IMR-90 (cell line): ENCODE data around the gene TUFM. TPM values are rescaled to one million over a fixed set of nuclear protein-coding genes. Genes with fewer than 3 reads are reported as not detected.

Experiments
- ATAC-seq: fragments of 200-7000 bp; cut with Tn5 transposase; 2 replicates; pipeline ENCODE4 v1.9.1; 2020; ENCODE audit warnings: low read depth, mild to moderate bottlenecking, moderate library complexity
- Bru-seq: library from RNA; stranded (reverse); fragments of 400-500 nt; gene quantifications from one replicate; lab custom pipeline; 2021; lab: Mats Ljungman, UMichigan
- BruChase-seq, 2 experiments: library from RNA; stranded (reverse); fragments of 400-500 nt; gene quantifications; one replicate each; lab custom pipeline; 2021; lab: Mats Ljungman, UMichigan
- BruUV-seq: library from RNA; stranded (reverse); fragments of 400-500 nt; replicated peaks from 2 replicates; lab custom pipeline; 2021; lab: Mats Ljungman, UMichigan
- CTCF ChIA-PET: fragments of 300-600 bp; formaldehyde crosslinking; extraction: SDS; loops from one replicate; lab custom pipeline; 2021; ENCODE audit warnings: antibody characterized with exemption; lab: Yijun Ruan, JAX
- POLR2A ChIA-PET: fragments of 300-600 bp; sonication (Branson Sonifier 250); formaldehyde crosslinking; loops from one replicate; lab custom pipeline; 2022; ENCODE audit warnings: antibody characterized with exemption; ENCODE audit not compliant: unreplicated experiment; lab: Charles Lee
- DNase-seq: peaks from one replicate; pipeline ENCODE4 v3.0.0; 2013
- H2AFZ ChIP-seq: replicated peaks from 2 replicates; pipeline ENCODE3; 2013; ENCODE audit warnings: low read length, mild to moderate bottlenecking; ENCODE audit not compliant: poor library complexity
- H2AK5ac ChIP-seq: 2 replicates; pipeline ENCODE4 v1.6.1; 2013; ENCODE audit warnings: low read depth, low read length, inconsistent platforms
- H2AK9ac ChIP-seq: replicated peaks from 2 replicates; pipeline ENCODE3; 2013; ENCODE audit warnings: mild to moderate bottlenecking, low read depth, low read length, moderate library complexity; ENCODE audit not compliant: poor library complexity
- H2BK120ac ChIP-seq: 2 replicates; pipeline ENCODE4 v1.6.1; 2013; ENCODE audit warnings: low read depth, low read length, inconsistent platforms
- H2BK15ac ChIP-seq: 3 replicates; pipeline ENCODE4 v1.6.1; 2013; ENCODE audit warnings: low read depth, low read length, inconsistent platforms
- H2BK20ac ChIP-seq: 2 replicates; pipeline ENCODE4 v1.6.1; 2013; ENCODE audit warnings: low read depth, mild to moderate bottlenecking, inconsistent platforms, low read length, moderate library complexity
- H2BK5ac ChIP-seq: 2 replicates; pipeline ENCODE4 v1.6.1; 2013; ENCODE audit warnings: mild to moderate bottlenecking, low read depth, low read length, inconsistent platforms; ENCODE audit not compliant: poor library complexity, severe bottlenecking
- H3K14ac ChIP-seq: replicated peaks from 2 replicates; pipeline ENCODE4 v1.6.1; 2013; ENCODE audit warnings: low read depth, low read length, inconsistent platforms
- H3K18ac ChIP-seq: 2 replicates; pipeline ENCODE4 v1.6.1; 2013; ENCODE audit warnings: low read depth, low read length, control low read depth
- H3K23ac ChIP-seq: 2 replicates; pipeline ENCODE4 v1.6.1; 2013; ENCODE audit warnings: low read depth, low read length, inconsistent platforms
- H3K27ac ChIP-seq: 2 replicates; pipeline ENCODE4 v1.5.1; 2013; ENCODE audit warnings: mild to moderate bottlenecking, control low read depth, low read length; ENCODE audit not compliant: insufficient read depth
- H3K27me3 ChIP-seq: 2 replicates; pipeline ENCODE4 v1.6.1; 2013; ENCODE audit warnings: low read length; ENCODE audit not compliant: control insufficient read depth, insufficient read depth
- H3K36me3 ChIP-seq: 2 replicates; pipeline ENCODE4 v1.6.1; 2013; ENCODE audit warnings: low read length, mixed read lengths; ENCODE audit not compliant: control insufficient read depth, insufficient read depth
- H3K4ac ChIP-seq: 2 replicates; pipeline ENCODE4 v1.6.1; 2013; ENCODE audit warnings: low read depth, low read length, inconsistent platforms
- H3K4me1 ChIP-seq: 2 replicates; pipeline ENCODE4 v1.6.1; 2013; ENCODE audit warnings: low read length, mixed read lengths; ENCODE audit not compliant: control insufficient read depth, insufficient read depth
- H3K4me2 ChIP-seq: 2 replicates; pipeline ENCODE4 v1.6.1; 2013; ENCODE audit warnings: low read depth, mild to moderate bottlenecking, control low read depth, low read length, moderate library complexity
- H3K4me3 ChIP-seq: 2 replicates; pipeline ENCODE4 v1.5.1; 2013; ENCODE audit warnings: low read depth, mild to moderate bottlenecking, control low read depth, low read length, moderate library complexity; ENCODE audit not compliant: insufficient read depth
- H3K56ac ChIP-seq: 2 replicates; pipeline ENCODE4 v1.6.1; 2013; ENCODE audit warnings: low read length, inconsistent platforms; ENCODE audit not compliant: insufficient read depth; ENCODE audit errors: extremely low read depth
- H3K79me1 ChIP-seq, 2 experiments: 2 replicates each; pipeline ENCODE4 v1.6.1; 2013; ENCODE audit warnings: low read length in 2 of 2, inconsistent platforms in 1 of 2, low read depth in 1 of 2
- H3K9ac ChIP-seq: 2 replicates; pipeline ENCODE4 v1.6.1; 2013; ENCODE audit warnings: low read depth, low read length, control low read depth
- H3K9me1 ChIP-seq: 2 replicates; pipeline ENCODE4 v1.6.1; 2013; ENCODE audit warnings: low read length, inconsistent platforms; ENCODE audit not compliant: insufficient read depth
- H3K9me3 ChIP-seq: 2 replicates; pipeline ENCODE4 v1.6.1; 2013; ENCODE audit warnings: low read length; ENCODE audit not compliant: control insufficient read depth, insufficient read depth
- H4K20me1 ChIP-seq: 2 replicates; pipeline ENCODE4 v1.6.1; 2013; ENCODE audit warnings: low read length, inconsistent platforms; ENCODE audit not compliant: insufficient read depth
- H4K5ac ChIP-seq: 2 replicates; pipeline ENCODE4 v1.6.1; 2013; ENCODE audit warnings: mild to moderate bottlenecking, low read depth, low read length, control low read depth
- H4K8ac ChIP-seq, 2 experiments: 2 replicates each; pipeline ENCODE4 v1.6.1; 2013; ENCODE audit warnings: low read depth in 2 of 2, low read length in 2 of 2, control low read depth in 1 of 2, inconsistent platforms in 1 of 2
- H4K91ac ChIP-seq: 2 replicates; pipeline ENCODE4 v1.6.1; 2013; ENCODE audit warnings: low read depth, low read length, inconsistent platforms; ENCODE audit not compliant: insufficient read depth
- BHLHE40 ChIP-seq: fragments of 150-350 bp; IDR thresholded peaks from 2 replicates; pipeline ENCODE4 v1.6.1; 2016; ENCODE audit warnings: mild to moderate bottlenecking, low read depth, low read length
- CEBPB ChIP-seq: IDR thresholded peaks from 2 replicates; pipeline ENCODE4 v1.6.1; 2012; ENCODE audit warnings: low read depth, low read length, improper control_type of control experiment
- MAFK ChIP-seq: IDR thresholded peaks from 2 replicates; pipeline ENCODE4 v1.6.1; 2012; ENCODE audit warnings: low read depth, low read length, improper control_type of control experiment
- MAZ ChIP-seq: IDR thresholded peaks from 2 replicates; pipeline ENCODE4 v1.6.1; 2012; ENCODE audit warnings: low read depth, mild to moderate bottlenecking, low read length, improper control_type of control experiment, moderate library complexity, borderline replicate concordance
- MXI1 ChIP-seq: IDR thresholded peaks from 2 replicates; pipeline ENCODE4 v1.6.1; 2012; ENCODE audit warnings: low read depth, mild to moderate bottlenecking, low read length, moderate library complexity, borderline replicate concordance
- NFE2L2 ChIP-seq: fragments of 150-350 bp; IDR thresholded peaks from 2 replicates; pipeline ENCODE4 v1.6.1; 2016; ENCODE audit warnings: low read depth, mild to moderate bottlenecking, low read length
- POLR2A ChIP-seq: IDR thresholded peaks from 2 replicates; pipeline ENCODE4 v1.6.1; 2012; ENCODE audit warnings: mild to moderate bottlenecking, low read depth, low read length
- RAD21 ChIP-seq: IDR thresholded peaks from 2 replicates; pipeline ENCODE4 v1.6.1; 2012; ENCODE audit warnings: low read length, improper control_type of control experiment
- RCOR1 ChIP-seq: IDR thresholded peaks from 2 replicates; pipeline ENCODE4 v1.6.1; 2012; ENCODE audit warnings: mild to moderate bottlenecking, low read length, improper control_type of control experiment; ENCODE audit not compliant: insufficient replicate concordance
- RFX5 ChIP-seq: IDR thresholded peaks from 2 replicates; pipeline ENCODE4 v1.8.0; 2012; ENCODE audit warnings: low read depth, mild to moderate bottlenecking, low read length, moderate library complexity
- SMC3 ChIP-seq: fragments of 150-350 bp; IDR thresholded peaks from 2 replicates; pipeline ENCODE4 v1.6.1; 2016; ENCODE audit warnings: low read depth, mild to moderate bottlenecking, antibody characterized with exemption, low read length, moderate library complexity
- WGBS, 2 experiments: methylation state at CpG; one replicate each; pipeline versions ENCODE4 v1.1.5 to v1.1.7; 2013; ENCODE audit warnings: missing lambda C conversion rate in 2 of 2; ENCODE audit not compliant: insufficient read length in 1 of 2; ENCODE audit errors: extremely low coverage in 2 of 2; 5-methylcytosine and 5-hydroxymethylcytosine counted together
- dilution Hi-C: fragments of 300-500 bp; cut with HindIII; formaldehyde crosslinking; loops from one replicate; pipeline ENCODE4 v1.14.3; 2018; ENCODE audit warnings: low sequenced_read_pairs; ENCODE audit not compliant: unreplicated experiment
- in situ Hi-C: fragments of 300-500 bp; cut with MboI; formaldehyde crosslinking; loops from 3 replicates; pipeline ENCODE4 v1.14.3; 2019; ENCODE audit warnings: low sequenced_read_pairs, inconsistent platforms, mixed read lengths
- intact Hi-C: fragments of 100-400 bp; cut with micrococcal nuclease; formaldehyde crosslinking; loops from 2 replicates; pipeline ENCODE4 v1.10.0; 2022
- long read RNA-seq: library from polyadenylated mRNA; unstranded; transcript quantifications from one replicate; pipeline ENCODE4 v2.0.0, GENCODE V29; 2021; ENCODE audit not compliant: unreplicated experiment
- polyA plus RNA-seq, 3 experiments: library from polyadenylated mRNA; depleted of rRNA; stranded (reverse); fragments of >200 nt; gene quantifications; 2 replicates each; pipeline ENCODE4 v1.2.3, GENCODE V29; 2012; ENCODE audit warnings: low replicate concordance in 1 of 3
- total RNA-seq: library from RNA; depleted of rRNA; stranded (reverse); fragments of >200 nt; gene quantifications from 2 replicates; pipeline ENCODE4 v1.2.3, GENCODE V29; 2012; rRNA removed
- TF ChIP-seq, protein P1 (sequence below): conservative IDR thresholded peaks from 2 replicates; pipeline ENCODE4 v1.5.1; 2012; ENCODE audit warnings: mild to moderate bottlenecking, low read depth, low read length, improper control_type of control experiment

The TUFM gene
- 80.3 and 88.0 TPM in 2 replicates for total RNA-seq
- 126 and 131 TPM in 2 replicates for polyA plus RNA-seq (2012; rRNA removed)
- polyA plus RNA-seq (2012; cell fraction: cytosol; rRNA removed), result 136 and 158 TPM in 2 replicates
- 224 and 380 TPM in 2 replicates for polyA plus RNA-seq (2012; cell fraction: nucleus; rRNA removed; ENCODE audit: low replicate concordance)
- percentile 72 among the genes with signal in this experiment for Bru-seq, nascent RNA
- BruChase-seq, experiment 1, labeled RNA remaining after a 6-hour chase, result percentile 82 among the genes with signal in this experiment
- BruChase-seq, experiment 2, labeled RNA remaining after a 2-hour chase, result percentile 67 among the genes with signal in this experiment
- long read RNA-seq, transcript TUFM-201 (10 exons, 2,071 nt), result major isoform, 199 of 232 reads
- long read RNA-seq, partial matches to known transcripts, result 18 of 232 reads
- long read RNA-seq, other reads (novel, unspliced or antisense), result 14 of 232 reads

GRCh38 chr16:28846080-28846932 is at the start of gene TUFM:
Gene TUFM (minus strand): TSS chr16:28846348. CDS start chr16:28846269, 79 bp downstream.
- no peak within 1 kb of the TSS for H2BK120ac ChIP-seq
- CTCF ChIA-PET, result interaction anchor here (0.6 to 1.6 kb wide), 2 partner anchors 27 to 114 kb away, joined by 3 to 4 read pairs; no protein-coding TSS in a partner anchor
- dilution Hi-C loops, result no loop called here
- TF ChIP-seq NFE2L2 (no peak), MAZ (peak; percentile 92), MAFK (no peak), RFX5 (no peak), MXI1 (peak; percentile 42; the same call in 1 of the 2 replicates), RCOR1 (peak; percentile 73), POLR2A (peak; percentile 61; the same call in 1 of the 2 replicates), CEBPB (no peak), BHLHE40 (peak; percentile 41; the same call in 1 of the 2 replicates), SMC3 (peak; percentile 33; the same call in 1 of the 2 replicates), RAD21 (peak; percentile 35)
- TF ChIP-seq, protein P1, sequence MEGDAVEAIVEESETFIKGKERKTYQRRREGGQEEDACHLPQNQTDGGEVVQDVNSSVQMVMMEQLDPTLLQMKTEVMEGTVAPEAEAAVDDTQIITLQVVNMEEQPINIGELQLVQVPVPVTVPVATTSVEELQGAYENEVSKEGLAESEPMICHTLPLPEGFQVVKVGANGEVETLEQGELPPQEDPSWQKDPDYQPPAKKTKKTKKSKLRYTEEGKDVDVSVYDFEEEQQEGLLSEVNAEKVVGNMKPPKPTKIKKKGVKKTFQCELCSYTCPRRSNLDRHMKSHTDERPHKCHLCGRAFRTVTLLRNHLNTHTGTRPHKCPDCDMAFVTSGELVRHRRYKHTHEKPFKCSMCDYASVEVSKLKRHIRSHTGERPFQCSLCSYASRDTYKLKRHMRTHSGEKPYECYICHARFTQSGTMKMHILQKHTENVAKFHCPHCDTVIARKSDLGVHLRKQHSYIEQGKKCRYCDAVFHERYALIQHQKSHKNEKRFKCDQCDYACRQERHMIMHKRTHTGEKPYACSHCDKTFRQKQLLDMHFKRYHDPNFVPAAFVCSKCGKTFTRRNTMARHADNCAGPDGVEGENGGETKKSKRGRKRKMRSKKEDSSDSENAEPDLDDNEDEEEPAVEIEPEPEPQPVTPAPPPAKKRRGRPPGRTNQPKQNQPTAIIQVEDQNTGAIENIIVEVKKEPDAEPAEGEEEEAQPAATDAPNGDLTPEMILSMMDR, result peak; percentile 86

More at GRCh38 chr16:28846080-28846932, at the start of gene TUFM:
- BruUV-seq, result no TSS peak
- ATAC-seq (peak; percentile 96), DNase-seq (peak; percentile 98)
- no peaks in the 10 kb centered on the region for H3K9me3 ChIP-seq
- H3K4me3 ChIP-seq, result peak within 1 kb of the TSS; percentile 81
- peak within 1 kb of the TSS; percentile 95 for H3K4me2 ChIP-seq
- peak within 1 kb of the TSS; percentile 54 for H3K56ac ChIP-seq
- H4K5ac ChIP-seq, result peak within 1 kb of the TSS; percentile 53
- peak within 1 kb of the TSS; percentile 92 for H3K9ac ChIP-seq
- peaks cover 6% of the 10 kb centered on the region for H3K4me1 ChIP-seq
- intact Hi-C loops (loop anchor here (2.0 kb wide), 1 partner anchor 16 kb away; the partner anchor contains the start of gene SH2B1), in situ Hi-C loops (no loop called here)
- WGBS, 2 experiments, result 0% methylated on average over 29 of the region's 73 CpGs; no CpG with 5 or more reads in 1 of the 2 experiments
- H2BK20ac ChIP-seq, result no peak within 1 kb of the TSS
- H2BK15ac ChIP-seq, result no peak within 1 kb of the TSS
- H2AK5ac ChIP-seq, result peak within 1 kb of the TSS; percentile 94
- H2BK5ac ChIP-seq, result peak within 1 kb of the TSS; percentile 73
- H3K4ac ChIP-seq, result peak within 1 kb of the TSS; percentile 88
- H3K14ac ChIP-seq, result peak within 1 kb of the TSS; percentile 92
- peak within 1 kb of the TSS; percentile 2; the same call in 1 of the 2 replicates for H3K18ac ChIP-seq
- no peaks in the 10 kb centered on the region for H3K9me1 ChIP-seq
- H3K27ac ChIP-seq, result peak within 1 kb of the TSS; percentile 90
- no peaks in the 10 kb centered on the region for H3K27me3 ChIP-seq
- peaks cover 11% of the 10 kb centered on the region for H4K20me1 ChIP-seq
- H3K23ac ChIP-seq, result peak within 1 kb of the TSS; percentile 80; the same call in 1 of the 2 replicates
- peaks cover 14 to 54% of the 10 kb centered on the region in 2 experiments; a peak in 3 of 4 replicates for H3K79me1 ChIP-seq
- H4K8ac ChIP-seq, result peak within 1 kb of the TSS; percentile 79 to 93
- POLR2A ChIA-PET, result interaction anchor here (0.5 to 2.1 kb wide), 3 partner anchors 10 to 16 kb away, joined by 3 to 8 read pairs (median 5); no protein-coding TSS in a partner anchor
- peak within 1 kb of the TSS; percentile 96 for H2AFZ ChIP-seq
- H2AK9ac ChIP-seq, result peak within 1 kb of the TSS; percentile 98
- H4K91ac ChIP-seq, result peak within 1 kb of the TSS; percentile 74
- H3K36me3 ChIP-seq, result peaks cover 34% of the 10 kb centered on the region
